Measurements from ENCODE around the gene DARS1.
"Not testable (repeated sequence)": the region's sequence is repeated elsewhere in the genome, so short reads cannot be mapped to it uniquely, and the experiment has no call there.

Gene DARS1

DNA sequence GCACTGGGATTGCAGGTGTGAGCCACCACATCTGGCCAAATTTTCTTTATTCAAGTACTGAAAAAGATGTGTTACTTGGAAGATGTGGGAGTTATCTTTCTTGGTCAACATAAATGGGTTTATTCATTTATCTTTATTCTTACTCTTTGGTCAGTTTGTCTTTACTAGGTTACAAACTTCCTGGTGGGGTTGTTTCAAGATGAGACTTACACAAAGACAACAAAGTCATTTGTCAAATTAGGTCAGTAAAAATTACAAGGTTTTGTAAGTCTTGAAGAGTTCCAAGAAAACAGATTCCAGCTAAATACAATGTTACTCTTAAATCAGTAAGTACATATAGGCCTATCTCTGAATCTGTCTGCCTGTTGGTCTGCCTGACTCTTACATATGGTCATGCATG is 48.9 kb downstream of the DARS1 start:
- DNase-seq = no peak

GRCh38 chr2:135935914-135936313 is 49.5 kb downstream of the DARS1 start:
- no peak for DNase-seq

DNA sequence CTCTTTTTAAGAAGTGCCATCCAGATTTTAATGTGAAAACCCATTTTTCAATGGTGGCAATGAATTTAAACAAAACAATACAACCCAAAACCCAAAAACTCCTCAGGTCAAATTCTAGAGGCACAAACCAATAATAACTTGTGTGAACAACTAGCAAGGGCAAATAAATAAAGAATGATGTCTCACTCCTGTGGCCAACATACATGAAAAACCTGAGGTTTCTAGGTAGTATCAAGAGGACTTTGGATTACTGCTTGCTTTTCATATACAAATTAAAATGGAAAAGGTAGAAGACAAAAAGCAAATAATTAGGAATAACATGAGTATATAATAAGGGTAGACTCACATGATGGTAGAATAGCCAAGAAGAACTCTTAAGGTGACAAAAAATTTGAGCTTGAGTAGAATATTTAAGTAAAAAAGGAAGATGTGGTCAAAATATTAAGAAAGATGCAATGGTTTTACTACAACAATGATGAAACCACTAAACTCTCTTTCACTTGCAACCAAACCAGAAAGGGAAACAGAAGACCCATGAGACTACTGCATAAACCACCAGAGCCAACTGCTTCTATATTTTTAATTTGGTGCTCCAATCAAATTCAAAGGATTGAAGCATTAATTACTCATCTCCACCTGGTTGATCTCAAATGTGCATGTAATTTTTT is 53.5 kb downstream of the DARS1 start:
- DNase-seq = peak; percentile 81

- DNase-seq = no peak
Measured at GRCh38 chr2:135926605-135927004, 58.8 kb downstream of the DARS1 start.

- no peak for DNase-seq
Measured at GRCh38 chr2:135925571-135925970, 59.9 kb downstream of the DARS1 start.

DNA sequence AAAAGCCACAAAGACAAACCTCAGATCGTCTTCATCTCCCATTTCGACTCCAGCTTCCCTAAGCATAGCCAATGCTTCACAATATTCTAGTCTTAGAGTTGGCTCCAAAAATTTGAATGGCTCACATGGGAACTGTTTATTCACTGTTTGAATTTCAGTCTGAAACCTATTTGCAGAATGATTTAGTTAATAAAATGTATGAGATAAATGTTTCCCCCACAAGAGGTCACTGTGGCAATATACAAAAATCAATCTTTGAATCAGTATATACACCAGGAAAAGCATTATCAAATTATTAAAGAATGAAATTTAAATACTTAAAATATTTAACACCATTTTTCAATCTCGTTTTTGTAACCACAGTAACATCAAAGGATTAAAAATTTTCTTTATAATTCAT is 69.2 kb downstream of the DARS1 start:
- DNase-seq = peak; percentile 50

DNA sequence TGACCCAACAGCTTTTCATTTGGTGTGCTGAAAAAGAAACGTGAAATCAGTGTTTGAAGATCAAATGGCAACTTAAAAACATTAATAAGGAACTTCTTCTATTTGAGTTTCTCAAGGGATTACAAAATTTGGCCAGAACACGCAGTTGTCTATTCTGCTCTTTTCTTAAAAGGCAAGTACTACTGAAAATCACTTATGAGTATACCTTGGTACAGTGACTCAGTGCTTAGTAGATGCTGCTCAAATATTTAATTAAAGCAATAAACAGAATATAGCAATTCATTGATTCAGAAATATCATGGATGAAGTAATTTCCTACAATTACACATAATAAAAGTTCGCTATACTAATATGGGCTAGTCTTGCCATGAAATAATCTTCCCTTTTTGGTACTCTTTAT is 70.9 kb downstream of the DARS1 start:
- peak; percentile 28 for DNase-seq

GRCh38 chr2:135913727-135914365 is 71.6 kb downstream of the DARS1 start:
- DNase-seq = peak; percentile 57

GRCh38 chr2:135909976-135910375 is 75.5 kb downstream of the DARS1 start:
- no peak for DNase-seq

DNA sequence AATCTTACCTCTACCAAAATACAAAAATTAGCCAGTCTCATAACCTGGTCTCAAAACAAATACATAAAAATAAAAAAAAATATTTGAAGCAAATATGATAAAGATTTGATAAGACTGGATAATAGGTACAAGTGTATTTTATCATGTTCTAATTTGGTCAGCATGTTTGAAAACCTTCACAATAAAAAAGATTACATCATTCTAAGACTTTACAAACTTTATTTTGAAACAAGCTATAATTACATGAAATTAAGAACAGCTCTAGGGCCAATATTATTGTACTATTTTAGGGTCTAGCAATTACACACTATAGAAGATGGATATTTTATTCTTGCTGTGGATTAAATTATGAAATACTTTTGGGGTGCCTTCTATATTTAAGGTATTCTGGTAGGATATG is 79.7 kb downstream of the DARS1 start:
- DNase-seq = no peak

- DNase-seq = no peak
Measured at GRCh38 chr2:135904341-135904989, 81.0 kb downstream of the DARS1 start.

DNA sequence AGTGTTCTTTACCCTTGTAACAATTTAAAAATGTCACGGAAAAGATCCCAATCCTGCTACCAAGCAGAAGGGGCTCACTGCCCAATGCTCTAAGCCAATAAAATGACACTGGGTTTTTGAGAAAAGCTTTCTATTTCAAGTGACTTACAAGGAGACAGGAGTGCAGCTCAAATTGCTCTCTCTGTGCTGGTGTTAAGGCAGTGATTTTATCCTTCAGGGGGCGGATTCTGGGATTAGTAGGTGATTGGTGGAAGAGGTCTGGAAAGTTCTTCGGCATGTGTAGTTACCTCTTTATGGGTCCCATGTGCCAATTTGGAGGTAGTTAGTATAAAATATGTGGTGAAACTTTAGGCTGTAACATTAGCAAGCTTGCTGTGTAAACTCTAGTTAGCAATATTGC is 81.8 kb downstream of the DARS1 start:
- DNase-seq = no peak

GRCh38 chr2:135899567-135899966 is 85.9 kb downstream of the DARS1 start:
- no peak for DNase-seq

DNA sequence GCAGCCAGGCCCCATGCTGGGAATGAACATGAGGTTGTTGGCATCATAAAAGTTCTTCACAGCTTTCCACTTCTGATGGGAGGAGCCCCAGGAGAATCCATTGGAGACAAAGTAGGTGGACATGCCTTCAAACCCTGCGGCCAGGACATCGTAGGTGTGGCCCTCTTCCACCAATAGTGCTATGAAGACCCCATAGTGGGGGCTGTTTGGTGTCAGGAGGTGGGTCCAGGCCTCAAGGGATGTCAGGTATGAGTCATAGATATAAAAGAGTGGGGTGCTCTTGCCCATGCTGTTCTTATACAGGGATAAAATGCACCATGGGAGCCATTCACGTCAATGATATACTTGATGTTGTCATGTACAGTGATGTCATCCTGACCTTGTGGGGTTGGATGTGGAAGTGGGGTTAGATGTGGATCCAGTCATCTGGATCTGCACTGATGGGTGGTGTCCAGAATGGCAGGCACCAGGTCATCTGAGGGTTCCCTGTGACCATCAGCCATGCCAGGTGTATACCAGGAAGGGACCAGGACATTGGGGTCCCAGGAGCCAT is 87.1 kb downstream of the DARS1 start:
- DNase-seq = no peak

GRCh38 chr2:135894930-135895329 is 90.5 kb downstream of the DARS1 start:
- DNase-seq = no peak

- peak; percentile 80 for DNase-seq
Measured at GRCh38 chr2:135893374-135893794, 92.0 kb downstream of the DARS1 start.

GRCh38 chr2:135890835-135891234 is 94.6 kb downstream of the DARS1 start:
- DNase-seq = peak; percentile 57

- no peak for DNase-seq
Measured at GRCh38 chr2:135890149-135890548, 95.3 kb downstream of the DARS1 start.

DNA sequence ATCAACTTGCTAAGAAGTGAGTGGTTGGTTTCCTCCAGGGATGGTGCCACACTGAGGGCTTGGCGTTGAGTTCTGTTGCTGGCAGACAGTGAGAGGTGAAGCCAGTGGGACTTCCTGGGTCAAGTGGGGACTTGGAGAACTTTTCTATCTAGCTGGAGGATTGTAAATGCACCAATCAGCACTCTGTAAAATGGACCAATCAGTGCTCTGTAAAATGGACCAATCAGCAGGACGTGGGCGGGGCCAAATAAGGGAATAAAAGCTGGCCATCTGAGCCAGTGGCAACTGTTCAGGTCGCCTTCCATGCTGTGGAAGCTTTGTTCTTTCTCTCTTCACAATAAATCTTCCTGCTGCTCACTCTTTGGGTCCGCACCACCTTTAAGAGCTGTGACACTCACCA is 96.8 kb downstream of the DARS1 start:
- DNase-seq = not testable (repeated sequence)

DNA sequence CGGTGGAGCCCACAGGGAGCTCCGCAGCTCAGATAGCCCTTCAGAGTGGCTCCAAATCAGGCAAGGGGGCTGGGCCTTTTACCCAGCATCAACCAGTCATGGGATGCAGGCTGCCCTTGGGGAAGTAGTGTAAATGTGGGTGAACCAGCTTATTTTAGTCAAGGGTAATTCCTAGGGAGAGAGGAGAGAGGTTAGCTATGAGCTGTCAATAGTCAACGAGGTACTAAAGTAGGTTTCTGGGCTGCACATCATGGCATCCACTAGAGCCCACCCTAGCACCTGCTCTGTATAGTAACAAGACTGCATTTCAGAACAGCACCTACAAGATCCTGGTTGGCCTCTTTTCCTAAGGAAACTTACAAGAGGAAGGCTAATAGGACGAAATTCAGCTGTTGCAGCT is 99.7 kb downstream of the DARS1 start:
- no peak for DNase-seq

DNA sequence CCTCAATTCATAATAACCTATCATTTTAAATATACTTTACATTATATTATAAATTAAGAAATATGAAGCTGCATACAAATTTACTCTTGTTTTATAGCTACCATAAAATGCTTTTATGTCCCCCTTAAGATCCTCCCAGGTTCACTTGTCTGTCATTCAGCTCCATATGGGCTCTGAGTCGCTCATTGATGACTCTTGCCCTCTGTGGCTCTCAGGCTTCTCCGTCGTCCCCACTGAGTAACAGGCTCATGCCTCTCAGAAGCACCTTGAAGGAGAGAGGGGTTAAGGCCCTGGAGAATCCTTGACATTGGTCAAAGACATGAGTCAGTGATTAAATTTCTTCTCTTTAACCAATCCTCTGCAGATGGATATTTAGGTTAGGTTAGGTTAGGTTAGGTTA is 103.0 kb downstream of the DARS1 start:
- DNase-seq = no peak

DNA sequence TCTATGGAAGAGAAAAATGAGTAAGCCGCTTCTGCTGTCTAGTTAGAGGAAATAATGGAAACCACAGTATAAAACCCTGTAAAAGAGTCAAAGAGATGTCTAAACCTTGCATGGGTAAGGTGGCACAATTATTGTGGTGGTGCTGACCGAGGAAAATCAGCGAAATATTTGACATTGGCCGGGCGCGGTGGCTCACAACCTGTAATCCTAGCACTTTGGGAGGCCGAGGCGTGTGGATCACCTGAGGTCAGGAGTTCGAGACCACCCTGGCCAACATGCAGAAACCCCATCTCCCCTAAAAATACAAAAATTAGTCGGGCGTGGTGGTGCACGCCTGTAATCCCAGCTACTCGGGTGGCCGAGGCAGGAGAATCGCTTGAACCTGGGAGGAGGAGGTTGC is 108.7 kb downstream of the DARS1 start:
- DNase-seq = not testable (repeated sequence)

- peak; percentile 100 for DNase-seq
Measured at GRCh38 chr2:135876066-135876711, 109.2 kb downstream of the DARS1 start, which contains the start of gene MCM6. MCM6 (minus strand) TSS chr2:135876443; CDS start chr2:135876365, 78 bp downstream.
